HEK293 (cell line): ENCODE data around the gene DYNLT1.

ENCODE experiments used
- CTCF ChIA-PET: fragments of 350-600 bp; formaldehyde crosslinking; extraction: SDS; loops from one replicate; lab custom pipeline; 2021; ENCODE audit warnings: antibody characterized with exemption; lab: Yijun Ruan, JAX
- POLR2A ChIA-PET: fragments of 300-600 bp; formaldehyde crosslinking; extraction: SDS; loops from one replicate; lab custom pipeline; 2020; ENCODE audit warnings: antibody characterized with exemption, inconsistent platforms; lab: Yijun Ruan, JAX
- H3K27ac ChIP-seq: fragments of 200-500 bp; sonication (Bioruptor generic); 2 replicates; pipeline ENCODE4 v1.5.1; 2014; ENCODE audit warnings: low read depth, low read length, control low read depth, inconsistent platforms; ENCODE audit errors: extremely low read depth
- H3K36me3 ChIP-seq, 2 experiments: fragments of 200-500 bp in 1 of 2; sonication (Bioruptor generic) in 1 of 2; 1 replicate in 1 of 2; 2 replicates in 1 of 2; pipeline ENCODE4 v1.5.1; 2014 to 2017; ENCODE audit warnings: inconsistent platforms in 2 of 2, low read length in 2 of 2; ENCODE audit not compliant: control insufficient read depth in 2 of 2, insufficient read depth in 1 of 2
- H3K4me1 ChIP-seq: fragments of 200-500 bp; sonication (Bioruptor generic); 2 replicates; pipeline ENCODE4 v1.5.1; 2014; ENCODE audit warnings: mild to moderate bottlenecking, low read length, inconsistent platforms; ENCODE audit not compliant: control insufficient read depth, insufficient read depth
- H3K4me3 ChIP-seq: 2 replicates; pipeline ENCODE4 v1.5.1; 2011; ENCODE audit warnings: low read depth, mild to moderate bottlenecking, control low read depth, low read length, moderate library complexity
- H3K9me3 ChIP-seq: fragments of 200-500 bp; sonication (Bioruptor generic); 2 replicates; pipeline ENCODE4 v1.5.1; 2014; ENCODE audit warnings: low read depth, low read length, inconsistent platforms; ENCODE audit not compliant: control insufficient read depth, insufficient read depth
- KLF16 ChIP-seq: fragments of 450-650 bp; formaldehyde crosslinking; IDR thresholded peaks from 2 replicates; pipeline ENCODE4 v1.5.1; 2017; ENCODE audit warnings: missing biosample characterization, missing genetic modification characterization
- ZBTB26 ChIP-seq: fragments of 450-650 bp; formaldehyde crosslinking; optimal IDR thresholded peaks from 2 replicates; pipeline ENCODE3; 2016; ENCODE audit warnings: missing biosample characterization, mild to moderate bottlenecking, missing genetic modification characterization
- ZEB2 ChIP-seq: fragments of 450-650 bp; formaldehyde crosslinking; IDR thresholded peaks from 2 replicates; pipeline ENCODE4 v1.5.1; 2016; ENCODE audit warnings: missing biosample characterization, missing genetic modification characterization
- ZIC2 ChIP-seq: fragments of 450-650 bp; formaldehyde crosslinking; IDR thresholded peaks from 2 replicates; pipeline ENCODE4 v1.5.1; 2016; ENCODE audit warnings: missing biosample characterization, missing genetic modification characterization
- ZNF140 ChIP-seq: fragments of 450-650 bp; formaldehyde crosslinking; IDR thresholded peaks from 2 replicates; pipeline ENCODE4 v1.5.1; 2016; ENCODE audit warnings: missing biosample characterization, missing genetic modification characterization
- ZNF174 ChIP-seq: fragments of 450-650 bp; formaldehyde crosslinking; IDR thresholded peaks from 2 replicates; pipeline ENCODE4 v1.5.0; 2017; ENCODE audit warnings: missing biosample characterization, mild to moderate bottlenecking, missing genetic modification characterization
- ZNF202 ChIP-seq: fragments of 450-650 bp; formaldehyde crosslinking; IDR thresholded peaks from 2 replicates; pipeline ENCODE4 v1.5.1; 2016; ENCODE audit warnings: missing biosample characterization, missing genetic modification characterization, borderline replicate concordance
- ZNF311 ChIP-seq: fragments of 450-650 bp; formaldehyde crosslinking; IDR thresholded peaks from 2 replicates; pipeline ENCODE4 v1.5.1; 2017; ENCODE audit warnings: missing biosample characterization, missing genetic modification characterization, borderline replicate concordance
- ZNF391 ChIP-seq: fragments of 450-650 bp; formaldehyde crosslinking; IDR thresholded peaks from 2 replicates; pipeline ENCODE4 v1.5.1; 2016; ENCODE audit warnings: low read depth, missing biosample characterization, missing genetic modification characterization, borderline replicate concordance
- ZNF398 ChIP-seq: fragments of 450-650 bp; formaldehyde crosslinking; IDR thresholded peaks from 2 replicates; pipeline ENCODE4 v1.5.1; 2017; ENCODE audit warnings: missing biosample characterization, missing genetic modification characterization
- ZNF404 ChIP-seq: fragments of 450-650 bp; formaldehyde crosslinking; IDR thresholded peaks from 2 replicates; pipeline ENCODE4 v1.5.1; 2017; ENCODE audit warnings: missing biosample characterization, missing genetic modification characterization
- ZNF521 ChIP-seq: fragments of 450-650 bp; formaldehyde crosslinking; IDR thresholded peaks from 2 replicates; pipeline ENCODE4 v1.5.1; 2017; ENCODE audit warnings: missing biosample characterization, mild to moderate bottlenecking, missing genetic modification characterization
- ZNF561 ChIP-seq: fragments of 450-650 bp; IDR thresholded peaks from 2 replicates; pipeline ENCODE4 v1.5.1; 2018; ENCODE audit warnings: missing biosample characterization, missing genetic modification characterization, borderline replicate concordance
- ZNF626 ChIP-seq: fragments of 450-650 bp; sonication (Bioruptor Pico); formaldehyde crosslinking; IDR thresholded peaks from 2 replicates; pipeline ENCODE4 v1.5.1; 2018; ENCODE audit warnings: missing biosample characterization, missing genetic modification characterization, inconsistent platforms
- ZNF660 ChIP-seq: fragments of 450-650 bp; IDR thresholded peaks from 2 replicates; pipeline ENCODE4 v1.5.1; 2018; ENCODE audit warnings: missing biosample characterization, mild to moderate bottlenecking, missing genetic modification characterization
- ZNF785 ChIP-seq: fragments of 450-650 bp; formaldehyde crosslinking; IDR thresholded peaks from 2 replicates; pipeline ENCODE4 v1.5.1; 2016; ENCODE audit warnings: missing biosample characterization, missing genetic modification characterization
- TF ChIP-seq, protein P1 (sequence below): fragments of 450-650 bp; formaldehyde crosslinking; IDR thresholded peaks from 2 replicates; pipeline ENCODE4 v1.5.1; 2016; ENCODE audit warnings: missing biosample characterization, missing genetic modification characterization
- TF ChIP-seq, protein P2 (sequence below): fragments of 450-650 bp; formaldehyde crosslinking; IDR thresholded peaks from 2 replicates; pipeline ENCODE4 v1.5.1; 2016; ENCODE audit warnings: missing biosample characterization, missing genetic modification characterization

Gene DYNLT1

GRCh38 chr6:158625881-158626305, 18.6 kb downstream of the DYNLT1 start:
- no peak overlapping the region for H3K4me3 ChIP-seq
- CTCF ChIA-PET = interaction anchor here (0.6 kb wide), 1 partner anchor 38 kb away, joined by 3 read pairs; no protein-coding TSS in a partner anchor
- POLR2A ChIA-PET = no interaction called here
- no peaks in the 10 kb centered on the region for H3K9me3 ChIP-seq
- no peaks in the 10 kb centered on the region for H3K4me1 ChIP-seq
- H3K27ac ChIP-seq = no peak overlapping the region
- H3K36me3 ChIP-seq = peaks cover 19 to 91% of the 10 kb centered on the region in 2 experiments; a peak in 2 of 3 replicates
- TF ChIP-seq ZNF521 (tag by site-specific recombination) (no peak), ZNF785 (tag by site-specific recombination) (no peak), ZNF391 (tag by site-specific recombination) (no peak), ZNF174 (tag by site-specific recombination) (no peak), ZNF404 (tag by site-specific recombination) (no peak), ZNF626 (no peak), ZNF202 (tag by site-specific recombination) (no peak), ZNF311 (tag by site-specific recombination) (no peak), ZBTB26 (tag by site-specific recombination) (no peak), ZNF140 (tag by site-specific recombination) (no peak), ZNF660 (tag by site-specific recombination) (no peak), KLF16 (tag by site-specific recombination) (no peak), ZNF561 (no peak)
- TF ChIP-seq, protein P1, sequence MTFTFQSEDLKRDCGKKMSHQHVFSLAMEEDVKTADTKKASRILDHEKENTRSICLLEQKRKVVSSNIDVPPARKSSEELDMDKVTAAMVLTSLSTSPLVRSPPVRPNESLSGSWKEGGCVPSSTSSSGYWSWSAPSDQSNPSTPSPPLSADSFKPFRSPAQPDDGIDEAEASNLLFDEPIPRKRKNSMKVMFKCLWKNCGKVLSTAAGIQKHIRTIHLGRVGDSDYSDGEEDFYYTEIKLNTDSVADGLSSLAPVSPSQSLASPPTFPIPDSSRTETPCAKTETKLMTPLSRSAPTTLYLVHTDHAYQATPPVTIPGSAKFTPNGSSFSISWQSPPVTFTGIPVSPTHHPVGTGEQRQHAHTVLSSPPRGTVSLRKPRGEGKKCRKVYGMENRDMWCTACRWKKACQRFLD = no peak
- TF ChIP-seq, protein P2, sequence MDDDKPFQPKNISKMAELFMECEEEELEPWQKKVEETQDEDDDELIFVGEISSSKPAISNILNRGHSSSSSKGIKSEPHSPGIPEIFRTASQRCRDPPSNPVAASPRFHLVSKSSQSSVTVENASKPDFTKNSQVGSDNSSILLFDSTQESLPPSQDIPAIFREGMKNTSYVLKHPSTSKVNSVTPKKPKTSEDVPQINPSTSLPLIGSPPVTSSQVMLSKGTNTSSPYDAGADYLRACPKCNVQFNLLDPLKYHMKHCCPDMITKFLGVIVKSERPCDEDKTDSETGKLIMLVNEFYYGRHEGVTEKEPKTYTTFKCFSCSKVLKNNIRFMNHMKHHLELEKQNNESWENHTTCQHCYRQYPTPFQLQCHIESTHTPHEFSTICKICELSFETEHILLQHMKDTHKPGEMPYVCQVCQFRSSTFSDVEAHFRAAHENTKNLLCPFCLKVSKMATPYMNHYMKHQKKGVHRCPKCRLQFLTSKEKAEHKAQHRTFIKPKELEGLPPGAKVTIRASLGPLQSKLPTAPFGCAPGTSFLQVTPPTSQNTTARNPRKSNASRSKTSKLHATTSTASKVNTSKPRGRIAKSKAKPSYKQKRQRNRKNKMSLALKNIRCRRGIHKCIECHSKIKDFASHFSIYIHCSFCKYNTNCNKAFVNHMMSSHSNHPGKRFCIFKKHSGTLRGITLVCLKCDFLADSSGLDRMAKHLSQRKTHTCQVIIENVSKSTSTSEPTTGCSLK = no peak

DNA sequence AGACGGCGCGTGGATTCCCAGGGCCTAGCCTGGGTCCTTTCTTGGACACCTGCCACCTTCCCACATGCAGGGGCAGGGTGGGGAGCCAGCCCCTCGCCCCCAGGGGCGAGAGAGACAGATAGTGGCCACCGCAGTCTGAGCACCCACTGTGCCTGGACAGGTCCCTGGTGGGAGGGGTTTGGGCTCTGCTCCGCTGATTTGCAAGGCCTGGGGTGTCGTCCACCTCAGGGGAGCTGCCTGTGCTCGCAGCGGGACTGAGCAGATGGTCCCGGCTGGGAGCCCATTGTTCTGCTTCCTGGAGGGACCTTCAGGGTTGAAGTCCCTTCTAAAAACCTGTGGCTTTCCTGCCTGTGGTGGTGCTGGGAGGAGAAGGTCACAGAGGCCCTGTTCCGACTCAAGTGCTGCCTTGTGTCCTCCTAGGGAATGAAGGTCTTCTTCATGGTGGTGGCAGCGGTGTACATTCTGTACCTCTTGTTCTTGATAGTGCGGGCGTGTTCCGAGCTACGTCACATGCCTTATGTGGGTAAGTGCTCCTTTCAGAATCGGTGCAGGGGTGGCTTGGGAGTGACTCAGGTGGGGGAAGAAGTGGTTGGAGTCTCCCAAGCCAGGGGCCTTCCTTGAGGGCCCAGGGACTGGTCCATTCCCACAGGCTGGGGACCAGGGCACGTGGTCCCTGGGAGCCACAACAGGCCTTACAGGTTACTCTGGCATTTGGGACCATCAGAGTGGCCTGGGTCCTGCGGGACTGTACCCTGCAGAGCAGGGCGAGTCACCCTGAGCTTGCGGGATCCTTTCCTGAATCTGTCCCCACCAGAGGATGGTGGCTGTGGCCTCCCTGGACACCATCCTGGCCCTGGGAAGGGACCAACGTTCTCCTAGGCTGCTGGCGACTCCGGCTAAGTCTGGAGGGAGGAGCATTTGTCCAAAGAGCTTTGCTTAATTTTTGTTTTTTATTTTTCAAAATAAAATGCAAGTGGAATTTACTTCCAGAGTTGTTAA, 19.6 kb downstream of the DYNLT1 start:
- TF ChIP-seq ZEB2 (tag by site-specific recombination) (no peak), ZIC2 (tag by site-specific recombination) (peak; percentile 89), ZNF398 (tag by site-specific recombination) (no peak)

More for the DNA sequence above, 19.6 kb downstream of the DYNLT1 start:
- POLR2A ChIA-PET = no interaction called here
- Histone ChIP-seq H3K4me1 (no peaks in the 10 kb centered on the region), H3K9me3 (no peaks in the 10 kb centered on the region), H3K27ac (no peak overlapping the region), H3K36me3 (peaks cover 14 to 91% of the 10 kb centered on the region in 2 experiments; a peak in 2 of 3 replicates), H3K4me3 (no peak overlapping the region)
- CTCF ChIA-PET = interaction anchor here (0.6 kb wide), 2 partner anchors 39 to 350 kb away, joined by 3 read pairs; no protein-coding TSS in a partner anchor
